ENCODE data around the gene ZDHHC21. TPM values are rescaled to one million over a fixed set of nuclear protein-coding genes. Genes with fewer than 3 reads are reported as not detected.

ZDHHC21 gene
- total RNA-seq, 1 experiment from 2014 or later: 6.8 TPM

GRCh38 chr9:14645648-14646047 is 47.6 kb downstream of the ZDHHC21 start:
- Mint-ChIP-seq H3K4me1 (ENCODE audit: low read depth, unreplicated experiment) (no peaks in the 10 kb centered on the region), H3K4me3 (ENCODE audit: unreplicated experiment) (no peak overlapping the region), H3K27ac (ENCODE audit: unreplicated experiment) (no peak overlapping the region), H3K36me3 (ENCODE audit: insufficient read depth, unreplicated experiment) (no peaks in the 10 kb centered on the region), H3K27me3 (ENCODE audit: insufficient read depth, unreplicated experiment) (no peaks in the 10 kb centered on the region), H3K9me3 (ENCODE audit: unreplicated experiment) (no peaks in the 10 kb centered on the region)
- POLR2A ChIA-PET: no interaction called here
- CTCF ChIA-PET: no interaction called here
- H3K4me3 ChIP-seq (ENCODE audit: low read depth, low read length): no peak overlapping the region
- no peaks in the 10 kb centered on the region for H3K27me3 ChIP-seq (replicated peaks; ENCODE audit: control insufficient read depth, insufficient read depth, low read length)
- no peaks in the 10 kb centered on the region for H3K9me3 ChIP-seq
- no peak for DNase-seq
- no peaks in the 10 kb centered on the region for H3K36me3 ChIP-seq (ENCODE audit: control insufficient read depth, insufficient read depth, low read length)
- H3K4me1 ChIP-seq: no peaks in the 10 kb centered on the region
- no TSS peak for BruUV-seq (replicated peaks)
- intact Hi-C loops (cut with micrococcal nuclease; ENCODE audit: unreplicated experiment): no loop called here
- TF ChIP-seq CTCF (IDR thresholded peaks at IDR 0.05; ENCODE audit: insufficient read depth in 1 of 2, low read depth in 1 of 2, low read length in 1 of 2, severe bottlenecking in 1 of 2, unreplicated experiment in 1 of 2): no peak

- no peaks in the 10 kb centered on the region for H3K4me1 ChIP-seq
- no TSS peak for BruUV-seq (replicated peaks)
- no peaks in the 10 kb centered on the region for H3K27me3 ChIP-seq (replicated peaks; ENCODE audit: control insufficient read depth, insufficient read depth, low read length)
- no peak overlapping the region for H3K4me3 ChIP-seq (ENCODE audit: low read depth, low read length)
- ChIA-PET POLR2A (no interaction called here), CTCF (no interaction called here)
- H3K36me3 ChIP-seq (ENCODE audit: control insufficient read depth, insufficient read depth, low read length): no peaks in the 10 kb centered on the region
- no peak for TF ChIP-seq CTCF (IDR thresholded peaks at IDR 0.05; ENCODE audit: insufficient read depth in 1 of 2, low read depth in 1 of 2, low read length in 1 of 2, severe bottlenecking in 1 of 2, unreplicated experiment in 1 of 2)
- no peaks in the 10 kb centered on the region for H3K9me3 ChIP-seq
- no peaks in the 10 kb centered on the region for H3K9me3 Mint-ChIP-seq (ENCODE audit: unreplicated experiment)
- DNase-seq: no peak
- H3K27ac Mint-ChIP-seq (ENCODE audit: unreplicated experiment): no peak overlapping the region
- no peaks in the 10 kb centered on the region for H3K27me3 Mint-ChIP-seq (ENCODE audit: insufficient read depth, unreplicated experiment)
- H3K4me3 Mint-ChIP-seq (ENCODE audit: unreplicated experiment): no peak overlapping the region
- intact Hi-C loops (cut with micrococcal nuclease; ENCODE audit: unreplicated experiment): no loop called here
- no peaks in the 10 kb centered on the region for H3K4me1 Mint-ChIP-seq (ENCODE audit: low read depth, unreplicated experiment)
- H3K36me3 Mint-ChIP-seq (ENCODE audit: insufficient read depth, unreplicated experiment): no peaks in the 10 kb centered on the region
These were observed 52.3 kb downstream of the ZDHHC21 start for GRCh38 chr9:14640967-14641366.

- intact Hi-C loops (cut with micrococcal nuclease; ENCODE audit: unreplicated experiment): no loop called here
- no peak for TF ChIP-seq CTCF (IDR thresholded peaks at IDR 0.05; ENCODE audit: insufficient read depth in 1 of 2, low read depth in 1 of 2, low read length in 1 of 2, severe bottlenecking in 1 of 2, unreplicated experiment in 1 of 2)
- H3K9me3 Mint-ChIP-seq (ENCODE audit: unreplicated experiment): no peaks in the 10 kb centered on the region
- Histone ChIP-seq H3K4me3 (ENCODE audit: low read depth, low read length) (no peak overlapping the region), H3K9me3 (no peaks in the 10 kb centered on the region), H3K36me3 (ENCODE audit: control insufficient read depth, insufficient read depth, low read length) (no peaks in the 10 kb centered on the region), H3K27me3 (replicated peaks; ENCODE audit: control insufficient read depth, insufficient read depth, low read length) (no peaks in the 10 kb centered on the region), H3K4me1 (no peaks in the 10 kb centered on the region)
- no peak for DNase-seq
- H3K36me3 Mint-ChIP-seq (ENCODE audit: insufficient read depth, unreplicated experiment): no peaks in the 10 kb centered on the region
- H3K4me1 Mint-ChIP-seq (ENCODE audit: low read depth, unreplicated experiment): no peaks in the 10 kb centered on the region
- ChIA-PET POLR2A (no interaction called here), CTCF (no interaction called here)
- H3K4me3 Mint-ChIP-seq (ENCODE audit: unreplicated experiment): no peak overlapping the region
- BruUV-seq (replicated peaks): no TSS peak
- H3K27me3 Mint-ChIP-seq (ENCODE audit: insufficient read depth, unreplicated experiment): no peaks in the 10 kb centered on the region
- H3K27ac Mint-ChIP-seq (ENCODE audit: unreplicated experiment): no peak overlapping the region
These were observed 52.9 kb downstream of the ZDHHC21 start for GRCh38 chr9:14640294-14640693.
